HepG2 (cell line): ENCODE data around the gene NACC2. TPM values are rescaled to one million over a fixed set of nuclear protein-coding genes. Genes with fewer than 3 reads are reported as not detected.

Experiments used
- ARID2 ChIP-seq: sonication (generic); formaldehyde crosslinking; IDR thresholded peaks from 2 replicates; pipeline ENCODE4 v1.8.1; 2022; ENCODE audit warnings: mild to moderate bottlenecking, missing genetic modification reagents, borderline replicate concordance
- CBX5 ChIP-seq: sonication (generic); formaldehyde crosslinking; IDR thresholded peaks from 2 replicates; pipeline ENCODE4 v1.4.0; 2020; ENCODE audit warnings: missing genetic modification reagents, borderline replicate concordance
- CENPT ChIP-seq: sonication (generic); formaldehyde crosslinking; IDR thresholded peaks from 2 replicates; pipeline ENCODE4 v1.8.0; 2022; ENCODE audit warnings: low read depth, mild to moderate bottlenecking, moderate library complexity, missing genetic modification reagents
- CHCHD3 ChIP-seq: sonication (generic); formaldehyde crosslinking; IDR thresholded peaks from 2 replicates; pipeline ENCODE4 v1.8.0; 2022; ENCODE audit warnings: mild to moderate bottlenecking, missing genetic modification reagents, moderate library complexity
- CREBL2 ChIP-seq: sonication (generic); formaldehyde crosslinking; IDR thresholded peaks from 2 replicates; pipeline ENCODE4 v1.8.1; 2023; ENCODE audit warnings: missing genetic modification reagents, mild to moderate bottlenecking, borderline replicate concordance
- ELF1 ChIP-seq: sonication (generic); formaldehyde crosslinking; IDR thresholded peaks from 2 replicates; pipeline ENCODE4 v1.4.0; 2020; ENCODE audit warnings: missing genetic modification reagents
- HNRNPUL1 ChIP-seq: fragments of 200-400 bp; formaldehyde crosslinking; IDR thresholded peaks from 2 replicates; pipeline ENCODE4 v1.6.1; 2017; ENCODE audit warnings: low read depth, mild to moderate bottlenecking, low read length, moderate library complexity
- KLF13 ChIP-seq: sonication (generic); formaldehyde crosslinking; IDR thresholded peaks from 2 replicates; pipeline ENCODE4 v1.4.0; 2020; ENCODE audit warnings: mild to moderate bottlenecking, missing genetic modification reagents
- KLF9 ChIP-seq: IDR thresholded peaks from 2 replicates; pipeline ENCODE4 v1.6.1; 2016; ENCODE audit warnings: low read depth
- PAX8 ChIP-seq: sonication (generic); formaldehyde crosslinking; IDR thresholded peaks from 2 replicates; pipeline ENCODE4 v1.8.0; 2022; ENCODE audit warnings: mild to moderate bottlenecking, missing genetic modification reagents, borderline replicate concordance
- RARG ChIP-seq: sonication (generic); formaldehyde crosslinking; IDR thresholded peaks from 2 replicates; pipeline ENCODE4 v1.4.0; 2020; ENCODE audit warnings: low read depth, mild to moderate bottlenecking, missing genetic modification reagents
- SNAPC2 ChIP-seq: sonication (generic); formaldehyde crosslinking; IDR thresholded peaks from 2 replicates; pipeline ENCODE4 v1.8.1; 2022; ENCODE audit warnings: mild to moderate bottlenecking, missing genetic modification reagents
- ZBTB7A ChIP-seq: sonication (generic); formaldehyde crosslinking; IDR thresholded peaks from 2 replicates; pipeline ENCODE4 v1.8.0; 2022; ENCODE audit warnings: mild to moderate bottlenecking, missing genetic modification reagents
- ZFY ChIP-seq: sonication (generic); formaldehyde crosslinking; IDR thresholded peaks from 2 replicates; pipeline ENCODE4 v1.4.0; 2020; ENCODE audit warnings: missing genetic modification reagents
- ZMYM3 ChIP-seq: sonication (generic); formaldehyde crosslinking; IDR thresholded peaks from 2 replicates; pipeline ENCODE4 v1.5.1; 2020; ENCODE audit warnings: mild to moderate bottlenecking, missing genetic modification reagents
- ZNF232 ChIP-seq: sonication (generic); formaldehyde crosslinking; IDR thresholded peaks from 2 replicates; pipeline ENCODE4 v1.4.0; 2020; ENCODE audit warnings: missing genetic modification reagents, borderline replicate concordance
- ZNF274 ChIP-seq: sonication (generic); formaldehyde crosslinking; IDR thresholded peaks from 2 replicates; pipeline ENCODE4 v1.5.1; 2020; ENCODE audit warnings: mild to moderate bottlenecking, missing genetic modification reagents
- ZNF550 ChIP-seq: sonication (generic); formaldehyde crosslinking; IDR thresholded peaks from 2 replicates; pipeline ENCODE4 v1.4.0; 2020; ENCODE audit warnings: mild to moderate bottlenecking, missing genetic modification reagents, borderline replicate concordance
- ZNF569 ChIP-seq: sonication (generic); formaldehyde crosslinking; IDR thresholded peaks from 2 replicates; pipeline ENCODE4 v1.5.0; 2020; ENCODE audit warnings: mild to moderate bottlenecking, missing genetic modification reagents, moderate library complexity, borderline replicate concordance
- ZNF607 ChIP-seq: sonication (generic); formaldehyde crosslinking; IDR thresholded peaks from 2 replicates; pipeline ENCODE4 v1.5.1; 2020; ENCODE audit warnings: missing genetic modification reagents, mild to moderate bottlenecking, borderline replicate concordance
- polyA plus RNA-seq, 8 experiments: library from polyadenylated mRNA; depleted of rRNA in 3 of 8; stranded (reverse) in 7 of 8; unstranded in 1 of 8; fragments of >200 nt; fragmentation: Illumina TruSeq in 4 of 8; extraction: Trizol in 4 of 8; gene quantifications; 2 replicates each; pipeline versions ENCODE4 v1.2.1 to v1.2.3, GENCODE V29; 2011 to 2016; ENCODE audit warnings: low read depth in 4 of 8, missing spikeins in 1 of 8, mixed read lengths in 1 of 8; ENCODE audit not compliant: insufficient read depth in 1 of 8
- total RNA-seq, 5 experiments: library from RNA; depleted of rRNA; stranded (reverse); fragments of >200 nt; fragmentation: Illumina TruSeq; extraction: Trizol; gene quantifications; 2 replicates each; pipeline ENCODE4 v1.2.3, GENCODE V29; 2016; ENCODE audit warnings: low read depth in 1 of 5
- TF ChIP-seq, protein P1 (sequence below): sonication (generic); formaldehyde crosslinking; IDR thresholded peaks from 2 replicates; pipeline ENCODE4 v1.8.0; 2022; ENCODE audit warnings: missing genetic modification reagents, mild to moderate bottlenecking, inconsistent platforms, borderline replicate concordance
- TF ChIP-seq, protein P2 (sequence below): sonication (generic); formaldehyde crosslinking; IDR thresholded peaks from 2 replicates; pipeline ENCODE4 v1.5.1; 2020; ENCODE audit warnings: missing genetic modification reagents, mild to moderate bottlenecking, borderline replicate concordance
- TF ChIP-seq, protein P3 (sequence below): IDR thresholded peaks from 2 replicates; pipeline ENCODE4 v1.6.1; 2016; ENCODE audit warnings: low read depth
- TF ChIP-seq, protein P4 (sequence below): sonication (generic); formaldehyde crosslinking; IDR thresholded peaks from 2 replicates; pipeline ENCODE4 v1.4.0; 2020; ENCODE audit warnings: missing genetic modification reagents, borderline replicate concordance

Gene NACC2
- total and polyA plus RNA-seq, 2 of the 13 experiments (the other 11 are each of a cell fraction or from before 2014, with no cell fraction given), result 5.9 to 12.3 TPM

DNA sequence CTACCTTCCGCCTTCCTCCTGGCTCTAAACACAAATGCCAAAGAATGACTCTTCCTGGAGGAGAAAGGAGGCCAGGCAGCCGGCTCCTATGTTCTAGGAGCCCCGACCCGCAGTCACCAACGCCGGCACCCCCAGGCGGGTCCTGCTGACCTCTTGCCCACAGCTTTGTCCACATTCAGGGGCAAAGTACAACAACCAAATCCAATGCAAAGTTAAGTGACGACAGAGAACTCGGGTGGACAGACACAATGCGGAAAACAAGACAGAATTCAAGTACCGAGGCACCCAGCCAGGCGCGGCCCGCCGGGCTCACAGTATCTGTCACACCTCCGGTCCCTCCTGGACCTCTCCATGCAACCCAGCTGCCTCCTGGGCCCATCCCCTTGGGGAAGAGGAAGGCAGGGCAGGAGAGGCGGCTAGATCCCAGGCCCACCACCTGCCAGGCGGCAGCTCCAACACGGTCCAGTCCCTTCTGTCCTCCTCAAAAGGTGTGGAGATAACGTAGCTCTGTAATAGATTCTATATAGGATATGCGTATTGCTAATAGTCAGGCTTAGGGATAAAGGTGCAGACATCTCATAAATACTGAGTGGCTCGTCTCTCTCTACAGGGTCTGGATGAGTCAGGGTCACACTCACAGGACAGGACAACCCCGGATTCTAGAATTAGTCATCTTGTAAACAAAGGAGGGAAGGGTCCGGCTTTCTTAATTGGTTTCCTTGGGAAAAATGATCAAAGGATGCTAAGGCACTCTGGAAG lies 87.0 kb downstream of the NACC2 start (continued):
- TF ChIP-seq, protein P1, sequence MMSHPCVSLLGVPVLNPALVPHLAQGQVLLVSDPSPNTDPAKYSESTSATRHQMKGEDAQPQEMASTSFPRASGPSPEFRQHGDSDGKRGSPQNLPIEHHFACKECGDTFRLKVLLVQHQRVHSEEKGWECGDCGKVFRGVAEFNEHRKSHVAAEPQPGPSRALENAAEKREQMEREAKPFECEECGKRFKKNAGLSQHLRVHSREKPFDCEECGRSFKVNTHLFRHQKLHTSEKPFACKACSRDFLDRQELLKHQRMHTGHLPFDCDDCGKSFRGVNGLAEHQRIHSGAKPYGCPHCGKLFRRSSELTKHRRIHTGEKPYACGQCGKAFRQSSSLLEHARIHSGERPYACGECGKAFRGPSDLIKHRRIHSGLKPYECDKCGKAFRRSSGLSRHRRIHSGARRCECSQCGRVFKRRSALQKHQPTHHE (CRISPR knock-in tag), result no peak
- TF ChIP-seq CBX5 (CRISPR knock-in tag) (no peak), HNRNPUL1 (no peak), RARG (CRISPR knock-in tag) (no peak), CENPT (no peak), ZNF274 (CRISPR knock-in tag) (no peak), ARID2 (no peak), CHCHD3 (CRISPR knock-in tag) (no peak), ZFY (CRISPR knock-in tag) (0 out of 2 replicates have a peak, but pooled peaks have one; percentile 33), CREBL2 (no peak), ZNF569 (CRISPR knock-in tag) (no peak), ZNF232 (CRISPR knock-in tag) (no peak), ZMYM3 (no peak), SNAPC2 (no peak), KLF9 (CRISPR knock-in tag) (no peak), ZNF550 (CRISPR knock-in tag) (no peak), ELF1 (CRISPR knock-in tag) (peak; percentile 12; the same call in 1 of the 2 replicates), KLF13 (CRISPR knock-in tag) (no peak), PAX8 (no peak), ZNF607 (CRISPR knock-in tag) (peak; percentile 55; the same call in 1 of the 2 replicates), ZBTB7A (CRISPR knock-in tag) (no peak)
- TF ChIP-seq, protein P2, sequence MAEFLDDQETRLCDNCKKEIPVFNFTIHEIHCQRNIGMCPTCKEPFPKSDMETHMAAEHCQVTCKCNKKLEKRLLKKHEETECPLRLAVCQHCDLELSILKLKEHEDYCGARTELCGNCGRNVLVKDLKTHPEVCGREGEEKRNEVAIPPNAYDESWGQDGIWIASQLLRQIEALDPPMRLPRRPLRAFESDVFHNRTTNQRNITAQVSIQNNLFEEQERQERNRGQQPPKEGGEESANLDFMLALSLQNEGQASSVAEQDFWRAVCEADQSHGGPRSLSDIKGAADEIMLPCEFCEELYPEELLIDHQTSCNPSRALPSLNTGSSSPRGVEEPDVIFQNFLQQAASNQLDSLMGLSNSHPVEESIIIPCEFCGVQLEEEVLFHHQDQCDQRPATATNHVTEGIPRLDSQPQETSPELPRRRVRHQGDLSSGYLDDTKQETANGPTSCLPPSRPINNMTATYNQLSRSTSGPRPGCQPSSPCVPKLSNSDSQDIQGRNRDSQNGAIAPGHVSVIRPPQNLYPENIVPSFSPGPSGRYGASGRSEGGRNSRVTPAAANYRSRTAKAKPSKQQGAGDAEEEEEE (CRISPR knock-in tag), result no peak
- TF ChIP-seq, protein P3, sequence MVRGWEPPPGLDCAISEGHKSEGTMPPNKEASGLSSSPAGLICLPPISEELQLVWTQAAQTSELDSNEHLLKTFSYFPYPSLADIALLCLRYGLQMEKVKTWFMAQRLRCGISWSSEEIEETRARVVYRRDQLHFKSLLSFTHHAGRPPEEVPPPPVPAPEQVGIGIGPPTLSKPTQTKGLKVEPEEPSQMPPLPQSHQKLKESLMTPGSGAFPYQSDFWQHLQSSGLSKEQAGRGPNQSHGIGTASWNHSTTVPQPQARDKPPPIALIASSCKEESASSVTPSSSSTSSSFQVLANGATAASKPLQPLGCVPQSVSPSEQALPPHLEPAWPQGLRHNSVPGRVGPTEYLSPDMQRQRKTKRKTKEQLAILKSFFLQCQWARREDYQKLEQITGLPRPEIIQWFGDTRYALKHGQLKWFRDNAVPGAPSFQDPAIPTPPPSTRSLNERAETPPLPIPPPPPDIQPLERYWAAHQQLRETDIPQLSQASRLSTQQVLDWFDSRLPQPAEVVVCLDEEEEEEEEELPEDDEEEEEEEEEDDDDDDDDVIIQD (CRISPR knock-in tag), result 0 out of 2 replicates have a peak, but pooled peaks have one; percentile 12
- TF ChIP-seq, protein P4, sequence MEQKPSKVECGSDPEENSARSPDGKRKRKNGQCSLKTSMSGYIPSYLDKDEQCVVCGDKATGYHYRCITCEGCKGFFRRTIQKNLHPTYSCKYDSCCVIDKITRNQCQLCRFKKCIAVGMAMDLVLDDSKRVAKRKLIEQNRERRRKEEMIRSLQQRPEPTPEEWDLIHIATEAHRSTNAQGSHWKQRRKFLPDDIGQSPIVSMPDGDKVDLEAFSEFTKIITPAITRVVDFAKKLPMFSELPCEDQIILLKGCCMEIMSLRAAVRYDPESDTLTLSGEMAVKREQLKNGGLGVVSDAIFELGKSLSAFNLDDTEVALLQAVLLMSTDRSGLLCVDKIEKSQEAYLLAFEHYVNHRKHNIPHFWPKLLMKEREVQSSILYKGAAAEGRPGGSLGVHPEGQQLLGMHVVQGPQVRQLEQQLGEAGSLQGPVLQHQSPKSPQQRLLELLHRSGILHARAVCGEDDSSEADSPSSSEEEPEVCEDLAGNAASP, result peak; percentile 55; the same call in 1 of the 2 replicates
